Measurements from ENCODE around the gene TBRG1.

Gene TBRG1

GRCh38 chr11:124643605-124644425 is 21.2 kb downstream of the TBRG1 start:
- no peak overlapping the region for H3K4me2 ChIP-seq
- H4K20me1 ChIP-seq (ENCODE audit: insufficient read depth) = no peaks in the 10 kb centered on the region

GRCh38 chr11:124644426-124645280 is 22.0 kb downstream of the TBRG1 start:
- H3K36me3 ChIP-seq (ENCODE audit: insufficient read depth) = no peaks in the 10 kb centered on the region
- no peaks in the 10 kb centered on the region for H3K27me3 ChIP-seq (ENCODE audit: insufficient read depth, low read depth)
- H3K4me2 ChIP-seq = 0 out of 2 replicates have a peak overlapping the region, but pooled peaks have one; percentile 12
- no peaks in the 10 kb centered on the region for H3K79me2 ChIP-seq (ENCODE audit: insufficient read depth, low read depth)
- H3K4me1 ChIP-seq (ENCODE audit: low read depth, poor library complexity, severe bottlenecking) = peaks cover 4% of the 10 kb centered on the region
- peak overlapping the region; percentile 80 for H2AFZ ChIP-seq (ENCODE audit: low read depth)
- no peak overlapping the region for H3K9ac ChIP-seq
- H4K20me1 ChIP-seq (ENCODE audit: insufficient read depth) = no peaks in the 10 kb centered on the region
- H3K27ac ChIP-seq = no peak overlapping the region
- TF ChIP-seq CTCF (conservative IDR thresholded peaks at IDR 0.05; ENCODE audit: low read depth, low read length) = peak; percentile 81
- no peak overlapping the region for H3K4me3 ChIP-seq (IDR thresholded peaks at IDR 0.05; ENCODE audit: insufficient read depth, low read depth, low read length)

More at GRCh38 chr11:124643605-124644425, 21.2 kb downstream of the TBRG1 start:
- H3K4me3 ChIP-seq (IDR thresholded peaks at IDR 0.05; ENCODE audit: insufficient read depth, low read depth, low read length) = no peak overlapping the region
- no peaks in the 10 kb centered on the region for H3K79me2 ChIP-seq (ENCODE audit: insufficient read depth, low read depth)
- no peak for TF ChIP-seq CTCF (conservative IDR thresholded peaks at IDR 0.05; ENCODE audit: low read depth, low read length)
- H3K27ac ChIP-seq = no peak overlapping the region
- H3K9ac ChIP-seq = no peak overlapping the region
- peak overlapping the region; percentile 80; the same call in 1 of the 2 replicates for H2AFZ ChIP-seq (ENCODE audit: low read depth)
- H3K4me1 ChIP-seq (ENCODE audit: low read depth, poor library complexity, severe bottlenecking) = peaks cover 4% of the 10 kb centered on the region
- no peaks in the 10 kb centered on the region for H3K36me3 ChIP-seq (ENCODE audit: insufficient read depth)
- H3K27me3 ChIP-seq (ENCODE audit: insufficient read depth, low read depth) = no peaks in the 10 kb centered on the region

GRCh38 chr11:124646148-124646547 is 23.5 kb downstream of the TBRG1 start:
- Histone ChIP-seq H3K4me1 (ENCODE audit: low read depth, poor library complexity, severe bottlenecking) (peaks cover 4% of the 10 kb centered on the region), H3K36me3 (ENCODE audit: insufficient read depth) (no peaks in the 10 kb centered on the region), H3K4me3 (IDR thresholded peaks at IDR 0.05; ENCODE audit: insufficient read depth, low read depth, low read length) (no peak overlapping the region), H3K27me3 (ENCODE audit: insufficient read depth, low read depth) (no peaks in the 10 kb centered on the region), H2AFZ (ENCODE audit: low read depth) (no peak overlapping the region), H3K9ac (no peak overlapping the region), H3K79me2 (ENCODE audit: insufficient read depth, low read depth) (no peaks in the 10 kb centered on the region), H3K4me2 (no peak overlapping the region), H4K20me1 (ENCODE audit: insufficient read depth) (no peaks in the 10 kb centered on the region), H3K27ac (no peak overlapping the region)
- TF ChIP-seq CTCF (conservative IDR thresholded peaks at IDR 0.05; ENCODE audit: low read depth, low read length) = no peak

- Histone ChIP-seq H3K4me1 (ENCODE audit: low read depth, poor library complexity, severe bottlenecking) (peaks cover 4% of the 10 kb centered on the region), H3K79me2 (ENCODE audit: insufficient read depth, low read depth) (no peaks in the 10 kb centered on the region), H3K9ac (no peak overlapping the region), H2AFZ (ENCODE audit: low read depth) (no peak overlapping the region), H3K36me3 (ENCODE audit: insufficient read depth) (no peaks in the 10 kb centered on the region), H3K4me3 (IDR thresholded peaks at IDR 0.05; ENCODE audit: insufficient read depth, low read depth, low read length) (no peak overlapping the region), H3K27me3 (ENCODE audit: insufficient read depth, low read depth) (no peaks in the 10 kb centered on the region), H4K20me1 (ENCODE audit: insufficient read depth) (no peaks in the 10 kb centered on the region), H3K4me2 (no peak overlapping the region), H3K27ac (no peak overlapping the region)
- TF ChIP-seq CTCF (conservative IDR thresholded peaks at IDR 0.05; ENCODE audit: low read depth, low read length) = no peak
Measured at GRCh38 chr11:124648610-124649009, 25.9 kb downstream of the TBRG1 start.

Measured in KMS-11 (cell line).